Measurements from ENCODE around the gene KCNA2. TPM values are rescaled to one million over a fixed set of nuclear protein-coding genes. Genes with fewer than 3 reads are reported as not detected.

KCNA2 gene
- total RNA-seq, 1 experiment from 2014 or later, result not detected

GRCh38 chr1:110610696-110611286, 4.6 kb upstream of the KCNA2 start:
- H3K9me3 ChIP-seq, result no peaks in the 10 kb centered on the region
- no peak for DNase-seq
- H3K4me3 ChIP-seq, result no peak overlapping the region
- H3K36me3 ChIP-seq, result no peaks in the 10 kb centered on the region
- H3K27me3 ChIP-seq, result peaks cover 78% of the 10 kb centered on the region

- no peak overlapping the region for H3K4me3 ChIP-seq
- no peaks in the 10 kb centered on the region for H3K9me3 ChIP-seq
- no peak for DNase-seq
- no peaks in the 10 kb centered on the region for H3K36me3 ChIP-seq
- peaks cover 81% of the 10 kb centered on the region for H3K27me3 ChIP-seq
Observed at GRCh38 chr1:110610084-110610483, 3.9 kb upstream of the KCNA2 start.

- Histone ChIP-seq H3K36me3 (no peaks in the 10 kb centered on the region), H3K9me3 (no peaks in the 10 kb centered on the region), H3K4me3 (no peak overlapping the region), H3K27me3 (peaks cover 70% of the 10 kb centered on the region)
- DNase-seq, result no peak
Observed at GRCh38 chr1:110608247-110608646, 2.1 kb upstream of the KCNA2 start.

GRCh38 chr1:110607536-110608230, 1.5 kb upstream of the KCNA2 start:
- Histone ChIP-seq H3K27me3 (peaks cover 68% of the 10 kb centered on the region), H3K4me3 (no peak overlapping the region), H3K36me3 (no peaks in the 10 kb centered on the region), H3K9me3 (no peaks in the 10 kb centered on the region)
- no peak for DNase-seq

- peak; percentile 21 for DNase-seq
- Histone ChIP-seq H3K9me3 (no peaks in the 10 kb centered on the region), H3K36me3 (no peaks in the 10 kb centered on the region), H3K27me3 (peaks cover 65% of the 10 kb centered on the region), H3K4me3 (peak overlapping the region; percentile 40)
Observed at GRCh38 chr1:110606657-110607535, 738 bp upstream of the KCNA2 start.

GRCh38 chr1:110605446-110605845, 712 bp downstream of the KCNA2 start:
- no peak for DNase-seq
- Histone ChIP-seq H3K4me3 (no peak overlapping the region), H3K27me3 (peaks cover 54% of the 10 kb centered on the region), H3K36me3 (no peaks in the 10 kb centered on the region), H3K9me3 (no peaks in the 10 kb centered on the region)

- DNase-seq, result no peak
- Histone ChIP-seq H3K9me3 (no peaks in the 10 kb centered on the region), H3K27me3 (peaks cover 46% of the 10 kb centered on the region), H3K4me3 (no peak overlapping the region), H3K36me3 (no peaks in the 10 kb centered on the region)
Observed at GRCh38 chr1:110604586-110605148, 1.5 kb downstream of the KCNA2 start.

GRCh38 chr1:110603058-110603457, 3.1 kb downstream of the KCNA2 start:
- Histone ChIP-seq H3K36me3 (no peaks in the 10 kb centered on the region), H3K27me3 (peaks cover 33% of the 10 kb centered on the region), H3K9me3 (no peaks in the 10 kb centered on the region), H3K4me3 (no peak overlapping the region)
- DNase-seq, result no peak

- DNase-seq, result no peak
- peaks cover 27% of the 10 kb centered on the region for H3K27me3 ChIP-seq
- H3K4me3 ChIP-seq, result no peak overlapping the region
- H3K9me3 ChIP-seq, result no peaks in the 10 kb centered on the region
- no peaks in the 10 kb centered on the region for H3K36me3 ChIP-seq
Observed at GRCh38 chr1:110602466-110602865, 3.7 kb downstream of the KCNA2 start.

GRCh38 chr1:110601332-110601731, 4.8 kb downstream of the KCNA2 start:
- Histone ChIP-seq H3K36me3 (no peaks in the 10 kb centered on the region), H3K9me3 (no peaks in the 10 kb centered on the region), H3K27me3 (peaks cover 20% of the 10 kb centered on the region), H3K4me3 (no peak overlapping the region)
- no peak for DNase-seq

GRCh38 chr1:110600716-110601115, 5.4 kb downstream of the KCNA2 start:
- Histone ChIP-seq H3K4me3 (no peak overlapping the region), H3K9me3 (no peaks in the 10 kb centered on the region), H3K27me3 (peaks cover 14% of the 10 kb centered on the region), H3K36me3 (no peaks in the 10 kb centered on the region)
- no peak for DNase-seq

- H3K4me3 ChIP-seq, result no peak overlapping the region
- H3K27me3 ChIP-seq, result peaks cover 12% of the 10 kb centered on the region
- no peak for DNase-seq
- no peaks in the 10 kb centered on the region for H3K36me3 ChIP-seq
- no peaks in the 10 kb centered on the region for H3K9me3 ChIP-seq
Observed at GRCh38 chr1:110597966-110598365, 8.2 kb downstream of the KCNA2 start.

- H3K4me3 ChIP-seq, result no peak overlapping the region
- H3K9me3 ChIP-seq, result no peaks in the 10 kb centered on the region
- peaks cover 13% of the 10 kb centered on the region; the same call in 1 of the 2 replicates for H3K27me3 ChIP-seq
- no peak for DNase-seq
- H3K36me3 ChIP-seq, result no peaks in the 10 kb centered on the region
Observed at GRCh38 chr1:110596312-110596711, 9.8 kb downstream of the KCNA2 start.

GRCh38 chr1:110595353-110595710, 10.8 kb downstream of the KCNA2 start:
- Histone ChIP-seq H3K27me3 (peaks cover 13% of the 10 kb centered on the region; the same call in 1 of the 2 replicates), H3K9me3 (no peaks in the 10 kb centered on the region), H3K4me3 (no peak overlapping the region), H3K36me3 (no peaks in the 10 kb centered on the region)
- DNase-seq, result no peak

GRCh38 chr1:110594456-110595352, 11.5 kb downstream of the KCNA2 start:
- no peak for DNase-seq
- H3K4me3 ChIP-seq, result no peak overlapping the region
- H3K36me3 ChIP-seq, result no peaks in the 10 kb centered on the region
- peaks cover 13% of the 10 kb centered on the region; the same call in 1 of the 2 replicates for H3K27me3 ChIP-seq
- H3K9me3 ChIP-seq, result no peaks in the 10 kb centered on the region

GRCh38 chr1:110593902-110594301, 12.3 kb downstream of the KCNA2 start:
- Histone ChIP-seq H3K4me3 (no peak overlapping the region), H3K27me3 (peaks cover 11% of the 10 kb centered on the region; the same call in 1 of the 2 replicates), H3K36me3 (no peaks in the 10 kb centered on the region), H3K9me3 (no peaks in the 10 kb centered on the region)
- no peak for DNase-seq

Data from MG63 (cell line).